ENCODE measurements around the gene NPFFR1.

- no peak for TF ChIP-seq POLR2A (IDR thresholded peaks at IDR 0.05)
- no peak for TF ChIP-seq CTCF (IDR thresholded peaks at IDR 0.05 in 4 of 5, conservative IDR thresholded peaks at IDR 0.05 in 1 of 5)
Measured at GRCh38 chr10:70221030-70221429, 62.8 kb downstream of the NPFFR1 start.
